ENCODE results near the gene IL6ST. TPM values are rescaled to one million over a fixed set of nuclear protein-coding genes. Genes with fewer than 3 reads are reported as not detected.

Gene IL6ST
- total RNA-seq, 5 donors from 2014 or later (not counting 1 experiment from before 2014, with no cell fraction given): 113 to 330 (median 129) TPM

DNA sequence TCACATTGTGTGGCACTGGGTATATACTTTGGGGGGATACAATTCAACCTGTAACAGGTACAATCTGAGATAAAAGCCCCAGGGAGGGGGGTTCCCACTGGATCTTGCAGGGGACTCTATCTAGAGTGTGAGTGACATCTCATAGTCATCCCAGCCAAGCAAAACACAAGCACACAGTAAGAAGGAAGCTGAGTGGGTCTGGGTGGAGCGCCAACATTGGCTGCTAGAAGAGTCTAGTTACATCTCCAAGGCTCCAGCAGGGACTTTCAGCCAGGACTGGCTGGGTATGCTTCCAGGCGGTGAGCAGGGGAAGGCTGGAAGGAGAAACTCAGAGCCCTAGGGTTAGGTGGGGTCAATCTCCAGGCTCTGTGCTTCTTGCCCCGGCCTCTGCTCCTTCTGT lies 90.6 kb downstream of the IL6ST start:
- H3K4me1 ChIP-seq (ENCODE audit: control insufficient read depth in 1 of 2, extremely low read depth in 1 of 2, insufficient read depth in 2 of 2, low read length in 2 of 2): peaks cover 0 to 17% of the 10 kb centered on the region in 2 experiments
- peaks cover 0 to 8% of the 10 kb centered on the region in 2 experiments for H3K27me3 ChIP-seq (replicated peaks in 1 of 2; ENCODE audit: control insufficient read depth in 2 of 2, extremely low read depth in 1 of 2, insufficient read depth in 2 of 2, low read length in 1 of 2)
- ATAC-seq (replicated peaks in 1 of 4) (no peak), DNase-seq (no peak)
- no CpG with 5 or more reads among the region's 3 CpGs for WGBS (ENCODE audit: insufficient coverage)
- no peak overlapping the region for H3K4me3 ChIP-seq (ENCODE audit: control insufficient read depth in 1 of 2, extremely low read depth in 1 of 2, low read length in 1 of 2)
- Mint-ChIP-seq H3K27me3 (no peaks in the 10 kb centered on the region), H3K9me3 (no peaks in the 10 kb centered on the region), H3K27ac (no peak overlapping the region), H3K36me3 (no peaks in the 10 kb centered on the region), H3K4me1 (peaks cover 17 to 29% (median 19%) of the 10 kb centered on the region in 3 donors), H3K4me3 (no peak overlapping the region)
- H3K27ac ChIP-seq (ENCODE audit: low read length): no peak overlapping the region
- ChIA-PET POLR2A (interaction anchor here in 1 of 2 donors (0.6 kb wide), 3 partner anchors 19 to 750 kb away, joined by 3 to 5 read pairs (median 4); no protein-coding TSS in a partner anchor), CTCF (interaction anchor here (0.6 kb wide), 2 partner anchors 22 to 376 kb away, joined by 4 to 5 read pairs; no protein-coding TSS in a partner anchor)
- H3K36me3 ChIP-seq (ENCODE audit: control insufficient read depth in 2 of 2, extremely low read depth in 1 of 2, insufficient read depth in 1 of 2, low read length in 1 of 2): no peaks in the 10 kb centered on the region
- H3K9me3 ChIP-seq: no peaks in the 10 kb centered on the region

DNA sequence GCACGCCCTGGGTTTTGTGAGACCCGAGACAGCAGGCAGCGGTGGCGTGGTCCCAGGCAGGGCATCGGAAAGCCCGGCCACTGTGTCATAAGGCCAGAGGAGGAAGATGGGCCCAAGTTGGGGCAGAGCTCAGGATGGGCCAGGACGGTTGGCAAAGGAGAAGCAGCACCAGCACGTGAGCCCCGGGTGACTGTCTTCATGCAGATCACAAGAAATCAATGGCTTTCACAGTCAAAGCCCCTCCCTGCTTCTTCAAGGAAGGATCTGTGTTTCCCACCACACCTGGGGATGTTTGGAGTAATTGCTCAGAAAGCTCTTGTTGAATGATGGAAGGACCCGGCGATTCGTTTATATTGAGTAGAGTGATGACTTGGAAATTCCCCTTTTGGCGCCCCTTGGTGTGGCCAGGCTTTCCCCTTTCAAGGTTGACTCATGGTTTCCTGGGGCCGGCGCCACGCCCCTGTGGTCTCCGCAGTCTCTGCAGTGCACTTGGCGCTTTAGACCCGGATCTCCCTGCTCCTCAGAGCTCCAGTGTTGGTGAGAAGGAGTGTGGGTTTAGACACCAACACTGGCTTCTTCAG lies 91.6 kb downstream of the IL6ST start:
- no peak overlapping the region for H3K27ac Mint-ChIP-seq
- POLR2A ChIA-PET: no interaction called here

DNA sequence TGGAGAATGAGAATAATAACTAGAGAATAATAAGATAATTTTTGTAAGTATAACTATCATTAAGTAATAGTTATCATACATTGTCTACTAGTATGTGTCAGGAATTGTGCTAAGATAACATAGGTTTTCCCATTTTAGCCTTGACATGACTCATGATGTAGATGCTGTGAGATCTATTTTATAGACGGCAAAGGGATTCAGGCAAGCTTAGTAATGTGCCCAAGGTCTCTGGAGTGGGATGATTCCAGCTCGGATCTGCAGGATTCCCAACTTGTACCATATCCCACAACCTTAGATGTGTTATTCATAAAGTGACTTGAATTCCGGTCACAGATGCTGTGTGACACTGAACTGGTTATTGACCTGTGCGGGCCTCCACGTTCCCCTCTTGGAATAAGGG lies 92.1 kb downstream of the IL6ST start:
- peaks cover 0 to 19% of the 10 kb centered on the region in 2 experiments for H3K4me1 ChIP-seq (ENCODE audit: control insufficient read depth in 1 of 2, extremely low read depth in 1 of 2, insufficient read depth in 2 of 2, low read length in 2 of 2)
- H3K4me1 Mint-ChIP-seq: peaks cover 18 to 32% (median 22%) of the 10 kb centered on the region in 3 donors
- H3K27ac ChIP-seq (ENCODE audit: low read length): no peak overlapping the region
- H3K27me3 ChIP-seq (replicated peaks in 1 of 2; ENCODE audit: control insufficient read depth in 2 of 2, extremely low read depth in 1 of 2, insufficient read depth in 2 of 2, low read length in 1 of 2): peaks cover 0 to 14% of the 10 kb centered on the region in 2 experiments
- CTCF ChIA-PET: interaction anchor here in 1 of 2 donors (0.8 kb wide), 1 partner anchor 9 kb away, joined by 3 read pairs; no protein-coding TSS in a partner anchor
- DNase-seq (no peak), ATAC-seq (replicated peaks in 1 of 4) (no peak)
- peaks cover 0 to 3% of the 10 kb centered on the region in 2 donors for H3K27me3 Mint-ChIP-seq
- H3K9me3 Mint-ChIP-seq: no peaks in the 10 kb centered on the region
- POLR2A ChIA-PET: no interaction called here
- peak overlapping the region in 1 of 3 donors; percentile 44 for H3K4me3 Mint-ChIP-seq
- H3K4me3 ChIP-seq (ENCODE audit: control insufficient read depth in 1 of 2, extremely low read depth in 1 of 2, low read length in 1 of 2): no peak overlapping the region
- no peaks in the 10 kb centered on the region for H3K36me3 Mint-ChIP-seq
- H3K27ac Mint-ChIP-seq: no peak overlapping the region
- H3K36me3 ChIP-seq (ENCODE audit: control insufficient read depth in 2 of 2, extremely low read depth in 1 of 2, insufficient read depth in 1 of 2, low read length in 1 of 2): no peaks in the 10 kb centered on the region
- 88% methylated on average over 2 of the region's 5 CpGs for WGBS (ENCODE audit: insufficient coverage)
- H3K9me3 ChIP-seq: no peaks in the 10 kb centered on the region

More for the DNA sequence above, 91.6 kb downstream of the IL6ST start:
- no peak overlapping the region for H3K27ac ChIP-seq (ENCODE audit: low read length)
- DNase-seq (peak; percentile 15 to 70 (median 34)), ATAC-seq (replicated peaks in 1 of 4) (peak in 3 of 4 experiments; percentile 81 to 94 (median 85))
- Mint-ChIP-seq H3K27me3 (no peaks in the 10 kb centered on the region), H3K4me3 (peak overlapping the region in 1 of 3 donors; percentile 44), H3K9me3 (no peaks in the 10 kb centered on the region), H3K36me3 (no peaks in the 10 kb centered on the region), H3K4me1 (peaks cover 17 to 29% (median 19%) of the 10 kb centered on the region in 3 donors)
- H3K9me3 ChIP-seq: no peaks in the 10 kb centered on the region
- peaks cover 0 to 17% of the 10 kb centered on the region in 2 experiments for H3K4me1 ChIP-seq (ENCODE audit: control insufficient read depth in 1 of 2, extremely low read depth in 1 of 2, insufficient read depth in 2 of 2, low read length in 2 of 2)
- H3K4me3 ChIP-seq (ENCODE audit: control insufficient read depth in 1 of 2, extremely low read depth in 1 of 2, low read length in 1 of 2): no peak overlapping the region
- H3K27me3 ChIP-seq (replicated peaks in 1 of 2; ENCODE audit: control insufficient read depth in 2 of 2, extremely low read depth in 1 of 2, insufficient read depth in 2 of 2, low read length in 1 of 2): peaks cover 0 to 11% of the 10 kb centered on the region in 2 experiments
- WGBS (ENCODE audit: insufficient coverage): 50% methylated on average over 13 of the region's 19 CpGs
- CTCF ChIA-PET: interaction anchor here in 1 of 2 donors (0.8 kb wide), 1 partner anchor 8 kb away, joined by 3 read pairs; no protein-coding TSS in a partner anchor
- H3K36me3 ChIP-seq (ENCODE audit: control insufficient read depth in 2 of 2, extremely low read depth in 1 of 2, insufficient read depth in 1 of 2, low read length in 1 of 2): no peaks in the 10 kb centered on the region

GRCh38 chr5:55900776-55901175 lies 94.0 kb downstream of the IL6ST start:
- Histone ChIP-seq H3K4me1 (ENCODE audit: control insufficient read depth in 1 of 2, extremely low read depth in 1 of 2, insufficient read depth in 2 of 2, low read length in 2 of 2) (peaks cover 0 to 24% of the 10 kb centered on the region in 2 experiments), H3K4me3 (ENCODE audit: control insufficient read depth in 1 of 2, extremely low read depth in 1 of 2, low read length in 1 of 2) (no peak overlapping the region), H3K27ac (ENCODE audit: low read length) (no peak overlapping the region), H3K9me3 (no peaks in the 10 kb centered on the region), H3K36me3 (ENCODE audit: control insufficient read depth in 2 of 2, extremely low read depth in 1 of 2, insufficient read depth in 1 of 2, low read length in 1 of 2) (no peaks in the 10 kb centered on the region), H3K27me3 (replicated peaks in 1 of 2; ENCODE audit: control insufficient read depth in 2 of 2, extremely low read depth in 1 of 2, insufficient read depth in 2 of 2, low read length in 1 of 2) (peaks cover 0 to 22% of the 10 kb centered on the region in 2 experiments)
- H3K9me3 Mint-ChIP-seq: no peaks in the 10 kb centered on the region
- peaks cover 4 to 10% of the 10 kb centered on the region in 2 donors for H3K27me3 Mint-ChIP-seq
- no peak overlapping the region for H3K4me3 Mint-ChIP-seq
- no peak overlapping the region for H3K27ac Mint-ChIP-seq
- CTCF ChIA-PET: interaction anchor here in 1 of 2 donors (0.6 kb wide), 1 partner anchor 50 kb away, joined by 3 read pairs; no protein-coding TSS in a partner anchor
- no peaks in the 10 kb centered on the region for H3K36me3 Mint-ChIP-seq
- H3K4me1 Mint-ChIP-seq: peaks cover 23 to 36% (median 25%) of the 10 kb centered on the region in 3 donors
- POLR2A ChIA-PET: no interaction called here
- DNase-seq (no peak), ATAC-seq (replicated peaks in 1 of 4) (no peak)

- DNase-seq: no peak
- H3K27me3 Mint-ChIP-seq: peaks cover 4 to 10% of the 10 kb centered on the region in 2 donors
- H3K4me3 ChIP-seq (ENCODE audit: control insufficient read depth in 1 of 2, extremely low read depth in 1 of 2, low read length in 1 of 2): no peak overlapping the region
- H3K27ac Mint-ChIP-seq: no peak overlapping the region
- peaks cover 0 to 22% of the 10 kb centered on the region in 2 experiments for H3K27me3 ChIP-seq (replicated peaks in 1 of 2; ENCODE audit: control insufficient read depth in 2 of 2, extremely low read depth in 1 of 2, insufficient read depth in 2 of 2, low read length in 1 of 2)
- no peaks in the 10 kb centered on the region for H3K36me3 Mint-ChIP-seq
- no peaks in the 10 kb centered on the region for H3K36me3 ChIP-seq (ENCODE audit: control insufficient read depth in 2 of 2, extremely low read depth in 1 of 2, insufficient read depth in 1 of 2, low read length in 1 of 2)
- no peaks in the 10 kb centered on the region for H3K9me3 Mint-ChIP-seq
- no peak overlapping the region for H3K4me3 Mint-ChIP-seq
- H3K9me3 ChIP-seq: no peaks in the 10 kb centered on the region
- H3K27ac ChIP-seq (ENCODE audit: low read length): no peak overlapping the region
- H3K4me1 Mint-ChIP-seq: peaks cover 20 to 30% (median 25%) of the 10 kb centered on the region in 3 donors
- no CpG with 5 or more reads among the region's 1 CpG for whole genome bisulfite sequencing (ENCODE audit: insufficient coverage)
- CTCF ChIA-PET: no interaction called here
- no peak for ATAC-seq (replicated peaks in 1 of 4)
- H3K4me1 ChIP-seq (ENCODE audit: control insufficient read depth in 1 of 2, extremely low read depth in 1 of 2, insufficient read depth in 2 of 2, low read length in 2 of 2): peaks cover 0 to 24% of the 10 kb centered on the region in 2 experiments
- POLR2A ChIA-PET: no interaction called here
Measured at GRCh38 chr5:55900068-55900467, 94.7 kb downstream of the IL6ST start.

DNA sequence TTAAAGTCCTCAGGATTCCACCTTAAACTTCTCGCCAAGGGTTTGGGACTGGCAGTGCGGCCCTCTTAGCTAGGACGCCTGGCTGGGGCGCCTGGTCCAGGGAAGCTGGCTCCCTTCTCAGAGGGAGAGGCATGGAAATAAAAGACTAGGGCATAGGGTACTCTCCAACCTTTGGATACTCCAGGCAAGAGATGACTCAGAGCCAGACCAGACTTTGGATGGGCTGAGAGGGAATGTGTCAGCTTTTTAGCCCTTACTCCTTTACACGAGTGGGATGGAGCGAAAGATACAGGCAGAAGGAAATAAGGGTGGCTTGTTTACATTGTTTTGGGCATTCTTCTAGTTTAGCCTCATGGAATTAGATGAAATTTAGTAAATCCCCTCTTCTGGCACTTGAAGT lies 95.4 kb downstream of the IL6ST start:
- CTCF ChIA-PET: interaction anchor here in 1 of 2 donors (0.8 kb wide), 1 partner anchor 14 kb away, joined by 3 read pairs; no protein-coding TSS in a partner anchor
- POLR2A ChIA-PET: interaction anchor here in 1 of 2 donors (0.6 kb wide), 1 partner anchor 921 kb away, joined by 3 read pairs; no protein-coding TSS in a partner anchor
- Mint-ChIP-seq H3K4me1 (peaks cover 20 to 30% (median 25%) of the 10 kb centered on the region in 3 donors), H3K9me3 (no peaks in the 10 kb centered on the region), H3K36me3 (no peaks in the 10 kb centered on the region), H3K4me3 (no peak overlapping the region), H3K27me3 (peaks cover 4 to 10% of the 10 kb centered on the region in 2 donors), H3K27ac (no peak overlapping the region)
- no peaks in the 10 kb centered on the region for H3K9me3 ChIP-seq
- peaks cover 0 to 20% of the 10 kb centered on the region in 2 experiments for H3K27me3 ChIP-seq (replicated peaks in 1 of 2; ENCODE audit: control insufficient read depth in 2 of 2, extremely low read depth in 1 of 2, insufficient read depth in 2 of 2, low read length in 1 of 2)
- no peak for DNase-seq
- no peak overlapping the region for H3K27ac ChIP-seq (ENCODE audit: low read length)
- no peak for ATAC-seq (replicated peaks in 1 of 4)
- no peaks in the 10 kb centered on the region for H3K36me3 ChIP-seq (ENCODE audit: control insufficient read depth in 2 of 2, extremely low read depth in 1 of 2, insufficient read depth in 1 of 2, low read length in 1 of 2)
- no peak overlapping the region for H3K4me3 ChIP-seq (ENCODE audit: control insufficient read depth in 1 of 2, extremely low read depth in 1 of 2, low read length in 1 of 2)
- peaks cover 0 to 24% of the 10 kb centered on the region in 2 experiments for H3K4me1 ChIP-seq (ENCODE audit: control insufficient read depth in 1 of 2, extremely low read depth in 1 of 2, insufficient read depth in 2 of 2, low read length in 2 of 2)
- 95% methylated on average over 4 of the region's 6 CpGs for WGBS (ENCODE audit: insufficient coverage)

Data from T-cell (primary cell).